OCI-LY7 (cell line): ENCODE measurements around the gene SNX14.

Source experiments
- EZH2phosphoT487 ChIP-seq: fragments of 200-600 bp; sonication (generic); IDR thresholded peaks from 2 replicates; pipeline ENCODE4 v1.6.1; 2018; ENCODE audit warnings: low read depth, borderline replicate concordance, mild to moderate bottlenecking, mixed run types, antibody characterized with exemption, low read length, moderate library complexity, mixed read lengths
- TF ChIP-seq, protein P1 (sequence below): fragments of 200-600 bp; sonication (generic); conservative IDR thresholded peaks from 2 replicates; pipeline ENCODE4 v1.5.1; 2014; ENCODE audit warnings: mild to moderate bottlenecking, antibody characterized with exemption, low read length, moderate library complexity, mixed read lengths

- TF ChIP-seq, protein P1, sequence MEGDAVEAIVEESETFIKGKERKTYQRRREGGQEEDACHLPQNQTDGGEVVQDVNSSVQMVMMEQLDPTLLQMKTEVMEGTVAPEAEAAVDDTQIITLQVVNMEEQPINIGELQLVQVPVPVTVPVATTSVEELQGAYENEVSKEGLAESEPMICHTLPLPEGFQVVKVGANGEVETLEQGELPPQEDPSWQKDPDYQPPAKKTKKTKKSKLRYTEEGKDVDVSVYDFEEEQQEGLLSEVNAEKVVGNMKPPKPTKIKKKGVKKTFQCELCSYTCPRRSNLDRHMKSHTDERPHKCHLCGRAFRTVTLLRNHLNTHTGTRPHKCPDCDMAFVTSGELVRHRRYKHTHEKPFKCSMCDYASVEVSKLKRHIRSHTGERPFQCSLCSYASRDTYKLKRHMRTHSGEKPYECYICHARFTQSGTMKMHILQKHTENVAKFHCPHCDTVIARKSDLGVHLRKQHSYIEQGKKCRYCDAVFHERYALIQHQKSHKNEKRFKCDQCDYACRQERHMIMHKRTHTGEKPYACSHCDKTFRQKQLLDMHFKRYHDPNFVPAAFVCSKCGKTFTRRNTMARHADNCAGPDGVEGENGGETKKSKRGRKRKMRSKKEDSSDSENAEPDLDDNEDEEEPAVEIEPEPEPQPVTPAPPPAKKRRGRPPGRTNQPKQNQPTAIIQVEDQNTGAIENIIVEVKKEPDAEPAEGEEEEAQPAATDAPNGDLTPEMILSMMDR, result no peak
- no peak for TF ChIP-seq EZH2phosphoT487
These were observed 123.6 kb downstream of the SNX14 start for GRCh38 chr6:85470023-85470410.
